ENCODE results near the gene TRMU.

DNA sequence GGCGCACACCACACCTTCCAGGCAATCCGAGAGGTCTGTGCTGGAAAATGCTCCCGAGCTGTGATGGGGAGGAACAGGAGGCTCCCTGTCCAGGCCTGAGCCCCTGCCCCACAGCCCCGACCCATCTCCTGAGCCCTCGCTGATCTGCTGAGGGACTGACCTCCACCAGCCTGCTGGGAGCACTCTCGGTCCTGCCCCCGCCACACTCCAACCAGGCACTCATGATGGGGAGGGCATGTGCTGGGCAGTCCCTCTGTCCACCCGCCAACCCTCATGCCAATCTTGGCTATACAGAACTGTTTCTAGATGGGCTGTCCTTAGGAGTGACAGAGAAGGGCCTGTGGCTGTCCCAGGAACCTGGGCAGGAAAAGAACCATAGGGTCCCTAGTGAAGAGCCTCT is 70.8 kb downstream of the TRMU start:
- TF ChIP-seq POLR2A (IDR thresholded peaks at IDR 0.05) (no peak), CTCF (IDR thresholded peaks at IDR 0.05) (no peak)
